Activated CD8-positive, alpha-beta T cell treated with anti-CD3 and anti-CD28 coated beads for 36 hours (primary cell): ENCODE data around the gene RAD51AP1. TPM values are rescaled to one million over a fixed set of nuclear protein-coding genes. Genes with fewer than 3 reads are reported as not detected.

Experiments
- ATAC-seq: fragments of 200-7000 bp; cut with Tn5 transposase; one replicate; pipeline ENCODE4 v1.10.0; 2021; ENCODE audit warnings: mild to moderate bottlenecking, moderate library complexity
- CTCF ChIA-PET: fragments of 350-600 bp; sonication (Branson Sonifier 250); formaldehyde crosslinking; loops from one replicate; lab custom pipeline; 2021; ENCODE audit warnings: antibody characterized with exemption; lab: Charles Lee
- POLR2A ChIA-PET: fragments of 350-600 bp; sonication (Branson Sonifier 250); formaldehyde crosslinking; loops from one replicate; lab custom pipeline; 2021; ENCODE audit warnings: antibody characterized with exemption; lab: Charles Lee
- DNase-seq: peaks from one replicate; pipeline ENCODE4 v3.0.0-alpha.2; 2020
- H3K27ac Mint-ChIP-seq: one replicate; pipeline ENCODE4 v1.8.0; 2021; ENCODE audit warnings: mild to moderate bottlenecking, mixed read lengths
- H3K27me3 Mint-ChIP-seq: one replicate; pipeline ENCODE4 v1.8.0; 2021; ENCODE audit warnings: mixed read lengths
- H3K36me3 Mint-ChIP-seq: one replicate; pipeline ENCODE4 v1.8.0; 2021; ENCODE audit warnings: low read depth, mixed read lengths
- H3K4me1 Mint-ChIP-seq: one replicate; pipeline ENCODE4 v1.8.0; 2021; ENCODE audit warnings: low read depth, mixed read lengths
- H3K4me3 Mint-ChIP-seq: one replicate; pipeline ENCODE4 v1.8.0; 2021; ENCODE audit warnings: mild to moderate bottlenecking, moderate library complexity, mixed read lengths
- H3K9me3 Mint-ChIP-seq: one replicate; pipeline ENCODE4 v1.8.0; 2021; ENCODE audit warnings: mixed read lengths
- CTCF ChIP-seq: fragments of 200-600 bp; IDR thresholded peaks from one replicate; pipeline ENCODE4 v1.8.0; 2022; ENCODE audit warnings: antibody characterized with exemption, mild to moderate bottlenecking
- intact Hi-C: fragments of 100-400 bp; cut with micrococcal nuclease; formaldehyde crosslinking; loops from one replicate; pipeline ENCODE4 v1.10.0; 2022
- total RNA-seq, 2 experiments: library from RNA; stranded (reverse); gene quantifications; one replicate each; pipeline ENCODE4 v1.2.3, GENCODE V29; 2021

RAD51AP1 gene, protein sequence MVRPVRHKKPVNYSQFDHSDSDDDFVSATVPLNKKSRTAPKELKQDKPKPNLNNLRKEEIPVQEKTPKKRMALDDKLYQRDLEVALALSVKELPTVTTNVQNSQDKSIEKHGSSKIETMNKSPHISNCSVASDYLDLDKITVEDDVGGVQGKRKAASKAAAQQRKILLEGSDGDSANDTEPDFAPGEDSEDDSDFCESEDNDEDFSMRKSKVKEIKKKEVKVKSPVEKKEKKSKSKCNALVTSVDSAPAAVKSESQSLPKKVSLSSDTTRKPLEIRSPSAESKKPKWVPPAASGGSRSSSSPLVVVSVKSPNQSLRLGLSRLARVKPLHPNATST
- 10 to 100 TPM; 44.7 to 47.8 TPM for total RNA-seq

DNA sequence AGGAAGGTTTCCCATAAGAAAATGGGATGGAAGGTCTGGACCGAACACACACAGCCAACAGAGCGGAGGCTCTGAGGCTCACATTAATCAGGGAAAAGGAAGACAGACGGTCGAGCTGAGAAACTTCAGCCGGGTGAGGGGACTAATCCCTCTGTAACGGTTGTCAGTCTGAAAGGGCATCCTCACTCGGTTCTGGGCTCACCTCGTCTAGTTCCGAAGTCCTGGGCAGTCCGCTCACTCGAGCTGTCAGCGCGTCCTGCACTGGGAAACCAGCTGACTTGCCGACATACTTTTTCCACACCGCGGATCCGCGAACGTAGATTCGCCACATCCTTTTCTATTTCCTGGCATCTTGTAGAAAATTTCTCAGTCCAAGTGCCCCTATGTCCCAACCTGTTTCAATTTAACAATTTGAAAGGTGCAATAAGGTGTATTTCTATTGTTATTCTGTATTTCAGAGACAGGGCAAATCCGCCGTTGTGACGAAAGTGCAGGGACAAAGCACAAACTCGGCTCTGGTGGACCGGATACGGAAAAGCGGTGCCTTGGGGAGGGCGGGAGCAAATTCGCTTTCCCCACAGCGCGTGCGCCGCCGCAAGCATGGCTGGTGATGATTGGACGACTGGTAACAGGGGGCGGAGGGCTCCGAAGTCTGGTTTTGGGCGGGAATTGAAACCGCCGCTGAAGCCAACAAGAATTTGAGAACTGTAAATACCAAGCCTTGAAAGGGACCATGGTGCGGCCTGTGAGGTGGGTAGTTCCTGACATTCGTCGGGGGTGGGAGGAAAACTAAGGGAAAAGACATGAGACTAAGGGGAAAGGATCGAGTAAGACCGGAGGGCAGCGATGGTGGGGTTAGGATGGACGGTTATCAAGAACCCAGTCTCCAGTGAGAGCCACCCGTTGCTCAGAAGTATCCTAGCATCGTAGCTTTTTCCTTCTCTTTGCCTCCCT lies at the start of gene RAD51AP1:
Gene RAD51AP1 (plus strand): TSS at position 684 of the 954 bp plus-strand sequence. CDS start 50 bp downstream, at position 734.
- CTCF ChIA-PET: interaction anchor here (1.0 kb wide), 1 partner anchor 116 kb away, joined by 3 read pairs; no protein-coding TSS in a partner anchor
- POLR2A ChIA-PET: interaction anchor here (0.5 to 1.4 kb wide), 7 partner anchors 9 to 158 kb away, joined by 3 to 4 read pairs (median 3); no protein-coding TSS in a partner anchor
- Mint-ChIP-seq H3K4me3 (peak within 1 kb of the TSS; percentile 98), H3K9me3 (no peaks in the 10 kb centered on the region), H3K27me3 (no peaks in the 10 kb centered on the region), H3K4me1 (peaks cover 23% of the 10 kb centered on the region), H3K27ac (peak within 1 kb of the TSS; percentile 100), H3K36me3 (peaks cover 18% of the 10 kb centered on the region)
- TF ChIP-seq CTCF: no peak
- DNase-seq: peak; percentile 97
- peak; percentile 98 for ATAC-seq
- intact Hi-C loops: no loop called here

- peaks cover 14% of the 10 kb centered on the region for H3K36me3 Mint-ChIP-seq
- CTCF ChIA-PET: interaction anchor here (1.3 kb wide), 1 partner anchor 68 kb away, joined by 3 read pairs; no protein-coding TSS in a partner anchor
- ATAC-seq (no peak), DNase-seq (no peak)
- H3K9me3 Mint-ChIP-seq: no peaks in the 10 kb centered on the region
- H3K4me1 Mint-ChIP-seq: peaks cover 13% of the 10 kb centered on the region
- TF ChIP-seq CTCF: no peak
- H3K27ac Mint-ChIP-seq: no peak overlapping the region
- H3K4me3 Mint-ChIP-seq: no peak overlapping the region
- intact Hi-C loops: no loop called here
- POLR2A ChIA-PET: no interaction called here
- no peaks in the 10 kb centered on the region for H3K27me3 Mint-ChIP-seq
Measured at GRCh38 chr12:4489556-4489955, 49.1 kb upstream of the RAD51AP1 start.

DNA sequence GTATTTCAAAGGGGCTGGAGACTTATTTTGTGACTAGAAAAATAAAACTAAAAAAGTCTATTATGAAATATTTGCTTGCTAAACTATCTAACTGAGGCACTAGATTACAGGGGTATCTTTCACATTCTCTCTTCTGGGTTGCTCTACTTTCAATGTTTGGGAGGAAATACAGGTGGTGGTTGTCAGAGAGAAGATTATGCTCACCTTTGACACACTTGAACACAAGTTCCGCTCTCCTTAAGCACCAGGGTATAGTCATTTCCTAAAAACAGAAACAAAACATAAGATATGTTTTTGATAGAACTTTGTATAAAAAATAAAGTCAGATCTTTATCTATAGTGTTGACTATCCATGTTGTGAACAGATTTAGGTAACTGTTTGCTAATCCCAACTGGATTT lies 47.7 kb upstream of the RAD51AP1 start:
- no peak overlapping the region for H3K27ac Mint-ChIP-seq

GRCh38 chr12:4496145-4496838 lies 42.4 kb upstream of the RAD51AP1 start:
- Mint-ChIP-seq H3K4me3 (no peak overlapping the region), H3K27ac (peak overlapping the region; percentile 40), H3K36me3 (peaks cover 19% of the 10 kb centered on the region), H3K9me3 (no peaks in the 10 kb centered on the region), H3K4me1 (peaks cover 15% of the 10 kb centered on the region), H3K27me3 (no peaks in the 10 kb centered on the region)
- no peak for TF ChIP-seq CTCF
- POLR2A ChIA-PET: interaction anchor here (0.6 to 1.4 kb wide), 3 partner anchors 11 to 225 kb away, joined by 3 to 4 read pairs (median 3); no protein-coding TSS in a partner anchor
- CTCF ChIA-PET: interaction anchor here (1.0 to 2.1 kb wide), 6 partner anchors 12 to 76 kb away, joined by 3 to 6 read pairs (median 3); no protein-coding TSS in a partner anchor
- intact Hi-C loops: no loop called here
- DNase-seq (no peak), ATAC-seq (peak; percentile 94)

More for the DNA sequence above, 47.7 kb upstream of the RAD51AP1 start:
- ATAC-seq (no peak), DNase-seq (no peak)
- H3K4me3 Mint-ChIP-seq: no peak overlapping the region
- POLR2A ChIA-PET: no interaction called here
- H3K9me3 Mint-ChIP-seq: no peaks in the 10 kb centered on the region
- TF ChIP-seq CTCF: no peak
- peaks cover 14% of the 10 kb centered on the region for H3K4me1 Mint-ChIP-seq
- intact Hi-C loops: no loop called here
- no peaks in the 10 kb centered on the region for H3K27me3 Mint-ChIP-seq
- H3K36me3 Mint-ChIP-seq: peaks cover 15% of the 10 kb centered on the region
- CTCF ChIA-PET: no interaction called here
